HL-60 (cell line): ENCODE data around the gene CAV1.

Source experiments
- GABPA ChIP-seq: IDR thresholded peaks from 2 replicates; pipeline ENCODE4 v1.6.1; 2012; ENCODE audit warnings: low read depth
- POLR2AphosphoS5 ChIP-seq: IDR thresholded peaks from 2 replicates; pipeline ENCODE4 v1.6.1; 2012; ENCODE audit warnings: low read depth
- REST ChIP-seq: IDR thresholded peaks from 2 replicates; pipeline ENCODE4 v1.6.1; 2012; ENCODE audit warnings: low read depth; ENCODE audit not compliant: insufficient replicate concordance
- SPI1 ChIP-seq: IDR thresholded peaks from 2 replicates; pipeline ENCODE4 v1.6.1; 2012; ENCODE audit warnings: low read depth, mild to moderate bottlenecking, borderline replicate concordance
- TF ChIP-seq, protein P1 (sequence below): IDR thresholded peaks from one replicate; pipeline ENCODE4 v1.5.1; 2011; ENCODE audit warnings: low read length, control low read depth, inconsistent platforms; ENCODE audit not compliant: insufficient read depth

GRCh38 chr7:116503835-116504234 lies 21.0 kb upstream of the CAV1 start:
- TF ChIP-seq, protein P1, sequence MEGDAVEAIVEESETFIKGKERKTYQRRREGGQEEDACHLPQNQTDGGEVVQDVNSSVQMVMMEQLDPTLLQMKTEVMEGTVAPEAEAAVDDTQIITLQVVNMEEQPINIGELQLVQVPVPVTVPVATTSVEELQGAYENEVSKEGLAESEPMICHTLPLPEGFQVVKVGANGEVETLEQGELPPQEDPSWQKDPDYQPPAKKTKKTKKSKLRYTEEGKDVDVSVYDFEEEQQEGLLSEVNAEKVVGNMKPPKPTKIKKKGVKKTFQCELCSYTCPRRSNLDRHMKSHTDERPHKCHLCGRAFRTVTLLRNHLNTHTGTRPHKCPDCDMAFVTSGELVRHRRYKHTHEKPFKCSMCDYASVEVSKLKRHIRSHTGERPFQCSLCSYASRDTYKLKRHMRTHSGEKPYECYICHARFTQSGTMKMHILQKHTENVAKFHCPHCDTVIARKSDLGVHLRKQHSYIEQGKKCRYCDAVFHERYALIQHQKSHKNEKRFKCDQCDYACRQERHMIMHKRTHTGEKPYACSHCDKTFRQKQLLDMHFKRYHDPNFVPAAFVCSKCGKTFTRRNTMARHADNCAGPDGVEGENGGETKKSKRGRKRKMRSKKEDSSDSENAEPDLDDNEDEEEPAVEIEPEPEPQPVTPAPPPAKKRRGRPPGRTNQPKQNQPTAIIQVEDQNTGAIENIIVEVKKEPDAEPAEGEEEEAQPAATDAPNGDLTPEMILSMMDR, result no peak
- TF ChIP-seq SPI1 (no peak), REST (no peak), POLR2AphosphoS5 (no peak), GABPA (no peak)
